ENCODE measurements around the gene NAA35.

Gene NAA35

GRCh38 chr9:86069206-86069869, 128.4 kb downstream of the NAA35 start:
- DNase-seq, result no peak
